Endothelial cell of umbilical vein (primary cell): ENCODE results near the gene KITLG.
"Not testable (repeated sequence)": the region's sequence is repeated elsewhere in the genome, so short reads cannot be mapped to it uniquely, and the experiment has no call there.

Source experiments
- CTCF ChIP-seq, 2 donors: IDR thresholded peaks; 1 replicate in 1 of 2; 2 replicates in 1 of 2; pipeline ENCODE4 v1.5.1; 2011; ENCODE audit warnings: low read length in 2 of 2, mild to moderate bottlenecking in 2 of 2, moderate library complexity in 2 of 2, control low read depth in 1 of 2, inconsistent platforms in 1 of 2, low read depth in 1 of 2; ENCODE audit not compliant: insufficient read depth in 1 of 2; ENCODE audit errors: extremely low read depth in 1 of 2
- GATA2 ChIP-seq: IDR thresholded peaks from 2 replicates; pipeline ENCODE4 v1.7.0; 2011; ENCODE audit warnings: low read depth, mild to moderate bottlenecking, moderate library complexity, mixed read lengths, low read length; ENCODE audit not compliant: insufficient read length, insufficient read depth
- JUN ChIP-seq: IDR thresholded peaks from 2 replicates; pipeline ENCODE4 v1.6.1; 2011; ENCODE audit warnings: borderline replicate concordance, low read depth; ENCODE audit not compliant: insufficient read length, insufficient read depth
- POLR2A ChIP-seq: IDR thresholded peaks from 2 replicates; pipeline ENCODE4 v1.6.1; 2012; ENCODE audit warnings: low read depth, mild to moderate bottlenecking, control low read depth, low read length
- POLR2AphosphoS5 ChIP-seq: IDR thresholded peaks from 2 replicates; pipeline ENCODE4 v1.6.1; 2012; ENCODE audit warnings: low read depth, mild to moderate bottlenecking, control low read depth, low read length, moderate library complexity; ENCODE audit not compliant: insufficient read depth

DNA sequence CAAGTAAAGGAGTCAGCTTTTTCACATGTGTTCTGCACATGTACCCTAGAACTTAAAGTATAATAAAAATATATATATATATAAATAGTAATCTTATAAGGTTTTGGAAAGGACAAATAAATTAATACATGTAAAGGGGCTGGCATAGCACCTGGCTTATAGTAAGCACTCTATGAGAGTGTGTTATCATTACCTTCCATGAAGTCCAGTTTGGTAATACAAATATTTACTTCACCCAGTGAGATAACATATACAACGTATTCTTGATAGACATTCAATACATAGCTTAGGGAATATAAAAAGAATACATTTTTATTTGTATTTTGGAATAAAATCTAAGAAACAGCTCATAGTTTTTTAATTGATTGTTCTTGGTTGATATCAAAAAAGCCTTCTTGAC, 47.8 kb upstream of the KITLG start:
- not testable (repeated sequence) for TF ChIP-seq CTCF (IDR thresholded peaks at IDR 0.05; ENCODE audit: extremely low read depth in 1 of 2, insufficient read depth in 1 of 2, low read depth in 1 of 2, low read length in 2 of 2); POLR2A; POLR2AphosphoS5; JUN; GATA2
